Esophagus squamous epithelium (tissue), 4 donors: ENCODE data around the gene TCF23.

ENCODE experiments used
- CTCF ChIP-seq, 6 experiments: fragments of 450-650 bp in 4 of 6; fragments of 200-600 bp in 2 of 6; sonication (generic) in 2 of 6; IDR thresholded peaks; one replicate each; pipeline ENCODE4 v1.5.1; 2016 to 2019; ENCODE audit warnings: antibody characterized with exemption in 6 of 6, mild to moderate bottlenecking in 4 of 6, moderate library complexity in 4 of 6
- POLR2A ChIP-seq, 4 donors: fragments of 450-650 bp; IDR thresholded peaks; one replicate each; pipeline ENCODE4 v1.6.1; 2017; ENCODE audit warnings: antibody characterized with exemption in 4 of 4, mild to moderate bottlenecking in 4 of 4, moderate library complexity in 3 of 4

GRCh38 chr2:27126252-27126710, 22.5 kb upstream of the TCF23 start:
- TF ChIP-seq POLR2A (IDR thresholded peaks at IDR 0.05) (no peak), CTCF (IDR thresholded peaks at IDR 0.05) (no peak)
